Measurements from ENCODE around the gene MAML3.
"Not testable (repeated sequence)": the region's sequence is repeated elsewhere in the genome, so short reads cannot be mapped to it uniquely, and the experiment has no call there.

Gene MAML3

DNA sequence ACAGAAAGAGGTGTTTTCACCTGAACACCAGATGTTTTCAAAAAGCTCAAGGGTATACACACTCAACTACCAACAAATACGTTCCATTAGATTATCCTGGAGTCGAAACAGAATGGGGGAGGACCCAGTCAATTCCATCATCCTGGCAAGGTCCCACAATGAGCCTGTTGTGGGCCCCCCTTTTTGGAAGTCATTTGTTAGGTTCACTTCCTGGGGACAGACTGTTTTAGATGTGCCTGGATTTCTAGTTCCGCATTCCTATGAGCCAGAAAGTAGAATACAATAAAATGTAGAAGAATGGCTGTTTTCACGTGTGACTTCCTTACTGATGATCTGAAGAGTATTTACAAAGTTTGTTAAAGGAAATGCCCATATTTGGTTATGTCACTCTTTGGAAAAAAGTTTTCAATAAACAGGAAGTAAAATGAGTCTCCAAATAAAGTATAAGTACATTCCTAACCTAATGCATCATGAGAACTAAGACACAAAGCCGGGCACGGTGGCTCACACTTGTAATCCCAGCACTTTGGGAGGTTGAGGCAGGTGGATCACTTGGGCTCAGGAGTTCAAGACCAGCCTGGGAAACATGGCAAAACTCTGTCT lies 192.5 kb downstream of the MAML3 start:
- no peak for DNase-seq (ENCODE audit: low read depth)

DNA sequence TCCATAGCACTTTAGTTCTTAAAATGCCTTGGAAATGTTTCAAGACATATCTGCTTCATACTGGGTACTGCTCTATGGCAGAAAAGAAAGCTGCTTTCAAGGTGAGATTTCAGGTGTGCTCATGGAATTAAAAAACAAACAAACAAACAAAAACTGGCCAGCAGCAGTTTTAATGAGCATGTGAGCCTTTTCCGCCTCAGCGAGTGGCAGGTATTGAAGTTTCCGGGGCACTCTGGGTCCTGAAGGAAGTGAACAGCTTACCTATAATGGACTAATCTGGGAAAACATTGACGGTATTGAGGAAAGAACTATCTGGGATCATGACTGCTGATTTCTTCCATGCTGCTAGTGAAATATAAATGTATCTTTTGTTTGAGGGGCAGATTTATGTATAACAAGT lies 194.6 kb downstream of the MAML3 start:
- no peak for DNase-seq (ENCODE audit: low read depth)

DNA sequence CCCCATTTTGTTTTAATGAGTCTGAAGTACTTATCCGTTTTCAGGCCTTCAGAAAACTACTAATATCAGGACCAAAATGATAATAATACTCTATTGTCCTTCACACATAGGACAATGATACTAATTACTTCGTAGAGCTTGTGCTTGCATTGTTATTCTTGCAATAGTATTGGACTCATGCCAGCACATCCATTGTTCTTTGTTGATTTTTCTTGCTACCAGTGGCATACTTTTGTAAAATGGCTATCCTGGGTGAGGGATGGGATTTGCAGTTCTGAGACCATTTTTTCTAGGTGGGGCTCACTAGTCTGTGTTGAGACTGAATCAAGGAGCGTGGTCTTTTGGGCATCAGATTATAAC lies 195.3 kb downstream of the MAML3 start:
- DNase-seq (ENCODE audit: low read depth), result no peak

DNA sequence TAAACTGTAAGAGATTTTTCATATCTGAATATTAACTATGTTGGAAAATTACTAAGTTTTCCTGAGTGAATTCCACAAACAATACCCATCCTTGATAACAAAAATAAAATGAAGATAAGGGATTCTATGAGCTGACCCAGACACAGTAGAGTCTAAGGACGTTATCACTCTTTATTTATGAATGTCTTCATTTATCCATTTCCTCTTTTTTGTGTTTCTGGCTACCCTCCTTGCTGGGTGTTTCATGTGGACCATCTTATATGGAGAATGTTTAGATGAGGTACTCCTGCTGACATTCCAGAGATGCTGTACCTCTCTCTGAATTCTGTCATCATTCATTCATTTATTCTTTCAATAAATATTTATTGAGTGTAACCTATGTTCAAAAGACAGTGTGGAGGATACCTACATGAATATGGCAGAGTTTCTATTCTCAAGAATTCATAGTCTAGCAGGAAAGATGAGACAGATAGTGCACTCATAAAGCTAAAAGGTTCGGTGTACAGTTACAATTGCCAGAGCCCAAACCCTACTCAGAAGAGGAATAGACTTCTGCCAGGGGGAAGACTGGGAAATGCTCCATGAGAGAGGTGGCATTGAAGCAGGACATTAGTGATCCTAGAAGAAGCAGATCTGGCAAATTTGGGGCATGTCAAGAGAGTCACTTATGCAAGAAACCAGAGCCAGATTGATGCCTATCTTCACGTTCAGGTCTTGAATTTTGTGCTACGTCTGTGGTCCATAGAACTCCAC lies 195.8 kb downstream of the MAML3 start:
- no peak for DNase-seq (ENCODE audit: low read depth)

DNA sequence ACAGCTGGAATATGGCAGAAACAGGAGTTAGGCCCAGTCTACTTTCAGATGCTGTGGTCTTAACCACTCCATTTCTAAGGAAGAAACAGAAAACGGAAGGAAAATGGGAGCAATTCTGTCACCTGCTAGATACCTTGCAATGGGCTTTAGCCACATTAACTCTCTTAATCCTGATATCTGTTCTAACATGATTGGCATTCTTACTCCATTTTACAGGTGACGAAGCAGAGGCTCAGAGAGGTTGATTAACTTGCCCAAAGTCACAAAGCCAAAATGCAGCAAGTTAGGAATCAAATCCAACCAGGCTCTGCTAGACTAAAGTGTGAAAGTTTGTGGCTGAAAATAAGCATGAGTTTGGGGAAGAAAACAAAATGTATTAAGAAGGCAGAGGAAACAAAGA lies 196.9 kb downstream of the MAML3 start:
- DNase-seq (ENCODE audit: low read depth), result no peak

- DNase-seq (ENCODE audit: low read depth), result no peak
These were observed 197.4 kb downstream of the MAML3 start for GRCh38 chr4:139956507-139957017.

DNA sequence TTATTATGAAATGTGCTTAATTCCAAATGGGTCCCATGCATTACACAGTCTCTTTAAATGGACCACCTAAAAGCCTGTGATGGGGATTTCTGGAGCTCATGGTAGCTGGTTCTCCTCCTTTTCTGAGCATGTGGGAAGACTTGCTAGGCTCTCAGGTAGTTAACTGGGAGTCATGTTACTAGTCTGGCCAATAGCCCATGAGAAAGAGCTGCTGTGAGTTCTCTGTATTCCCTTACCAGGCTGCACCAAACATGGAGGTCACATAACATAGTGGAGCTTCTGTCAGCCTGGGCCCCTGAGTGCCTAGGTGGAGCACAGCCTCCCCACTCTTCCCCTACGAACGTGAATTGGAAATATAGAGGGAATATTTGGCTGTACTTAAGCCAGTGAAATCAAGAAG lies 198.4 kb downstream of the MAML3 start:
- no peak for DNase-seq (ENCODE audit: low read depth)

DNA sequence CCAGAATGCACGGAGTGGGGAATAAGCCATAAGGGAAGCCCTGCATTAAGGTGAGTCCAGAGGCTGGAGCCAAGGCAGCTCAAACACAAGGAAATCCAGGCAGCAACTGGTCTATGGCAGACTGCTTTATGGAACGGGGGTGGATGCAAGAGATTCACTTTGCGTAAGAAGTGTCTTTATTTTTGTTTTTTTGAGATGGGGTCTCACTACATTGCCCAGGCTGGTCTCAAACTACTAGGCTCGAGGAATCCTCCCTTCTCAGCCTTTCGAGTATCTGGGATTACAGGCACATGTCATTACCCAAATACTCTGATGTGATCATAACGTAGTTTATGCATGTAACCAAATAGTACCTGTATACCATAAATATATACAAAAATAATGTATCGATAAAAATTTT lies 199.5 kb downstream of the MAML3 start:
- no peak for DNase-seq (ENCODE audit: low read depth)

DNA sequence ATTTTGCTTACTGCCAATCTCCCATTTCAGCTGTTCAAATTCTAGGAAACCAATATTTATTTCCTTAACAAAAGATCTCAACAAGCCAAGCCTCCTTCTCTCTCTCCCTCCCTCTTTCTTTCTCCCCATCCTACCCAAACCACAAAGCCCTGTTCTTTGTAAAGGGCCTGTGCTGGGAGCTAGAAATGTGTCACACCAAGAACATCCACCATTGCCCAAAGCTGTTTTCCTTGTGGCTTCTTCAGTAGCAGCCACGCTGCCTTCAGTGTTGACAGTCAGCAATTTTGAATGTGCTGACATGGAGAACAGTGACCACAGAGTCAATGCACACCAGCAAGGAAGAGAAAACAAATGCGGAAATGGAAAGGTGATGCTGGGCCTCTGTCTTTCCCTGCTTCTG lies 203.0 kb downstream of the MAML3 start:
- no peak for DNase-seq (ENCODE audit: low read depth)

GRCh38 chr4:139950568-139950967 lies 203.4 kb downstream of the MAML3 start:
- DNase-seq (ENCODE audit: low read depth), result no peak

DNA sequence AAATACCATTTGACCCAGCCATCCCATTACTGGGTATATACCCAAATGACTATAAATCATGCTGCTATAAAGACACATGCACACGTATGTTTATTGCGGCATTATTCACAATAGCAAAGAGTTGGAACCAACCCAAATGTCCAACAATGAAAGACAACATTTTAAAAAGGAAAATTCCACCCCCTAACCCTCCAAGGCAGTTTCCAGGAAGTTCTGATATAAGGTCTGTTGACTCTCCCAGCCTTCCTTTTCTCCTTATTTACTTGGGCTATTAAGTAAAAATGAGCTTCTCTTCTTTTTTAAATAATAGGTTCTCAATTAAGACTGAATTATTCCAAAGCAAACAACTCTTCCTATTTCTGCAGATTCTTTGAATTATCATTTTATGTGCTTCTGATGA lies 209.1 kb downstream of the MAML3 start:
- not testable (repeated sequence) for DNase-seq (ENCODE audit: low read depth)

GRCh38 chr4:139943277-139943676 lies 210.7 kb downstream of the MAML3 start:
- no peak for DNase-seq (ENCODE audit: low read depth)

DNA sequence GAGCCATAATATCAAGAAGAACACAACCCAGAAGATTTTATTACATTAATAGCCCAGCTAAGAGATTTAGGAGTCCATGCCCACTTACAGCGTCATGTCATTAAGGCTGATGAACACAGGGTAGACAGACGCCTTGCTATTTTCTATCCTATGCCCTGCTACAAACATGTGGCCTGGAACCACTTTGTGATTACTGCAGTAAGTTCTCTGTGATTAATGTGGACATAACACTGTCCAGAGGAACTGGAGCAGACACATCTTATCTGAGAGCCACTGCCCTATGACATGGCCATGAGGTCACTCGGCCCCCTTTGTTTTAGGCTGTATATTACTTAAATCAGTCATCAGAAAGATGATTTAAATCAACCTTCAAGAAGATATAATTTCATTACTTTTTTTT lies 211.7 kb downstream of the MAML3 start:
- no peak for DNase-seq (ENCODE audit: low read depth)

DNA sequence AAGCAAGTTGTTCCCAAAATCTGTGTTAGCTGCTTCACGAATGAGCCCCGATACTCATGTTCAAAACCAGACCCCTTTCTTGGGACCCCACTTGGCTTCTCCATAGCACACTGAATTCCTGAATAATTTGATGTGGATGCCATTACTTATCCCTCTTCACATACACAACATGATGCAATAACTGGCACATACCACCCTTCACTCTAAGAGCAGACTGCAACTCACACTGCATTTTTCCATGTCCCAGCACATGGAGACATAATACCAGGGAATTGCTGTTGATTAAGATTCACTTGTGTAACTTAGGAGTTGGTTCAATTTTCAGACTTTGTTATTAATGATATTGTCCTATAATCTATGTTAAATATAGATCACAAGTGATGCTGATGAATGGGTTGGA lies 213.4 kb downstream of the MAML3 start:
- DNase-seq (ENCODE audit: low read depth), result no peak

- DNase-seq (ENCODE audit: low read depth), result no peak
These were observed 215.6 kb downstream of the MAML3 start for GRCh38 chr4:139938414-139938813.

DNA sequence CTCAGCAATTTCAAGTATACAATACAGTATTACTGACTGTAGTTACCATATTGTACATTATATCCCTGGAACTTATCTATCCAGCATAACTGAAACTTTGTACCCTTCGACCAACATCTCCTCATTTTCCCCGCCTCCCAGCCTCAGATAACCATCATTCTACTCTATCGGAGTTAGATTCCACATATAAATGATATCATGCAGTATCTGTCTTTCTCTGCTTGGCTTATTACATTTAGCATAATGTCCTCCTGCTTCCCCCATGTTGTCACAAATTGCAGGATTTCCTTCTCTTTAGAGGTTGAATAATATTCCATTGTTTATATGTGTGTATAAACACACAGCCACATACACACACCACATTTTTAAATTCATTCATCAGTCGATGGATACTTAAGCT lies 218.1 kb downstream of the MAML3 start:
- DNase-seq (ENCODE audit: low read depth), result no peak

DNA sequence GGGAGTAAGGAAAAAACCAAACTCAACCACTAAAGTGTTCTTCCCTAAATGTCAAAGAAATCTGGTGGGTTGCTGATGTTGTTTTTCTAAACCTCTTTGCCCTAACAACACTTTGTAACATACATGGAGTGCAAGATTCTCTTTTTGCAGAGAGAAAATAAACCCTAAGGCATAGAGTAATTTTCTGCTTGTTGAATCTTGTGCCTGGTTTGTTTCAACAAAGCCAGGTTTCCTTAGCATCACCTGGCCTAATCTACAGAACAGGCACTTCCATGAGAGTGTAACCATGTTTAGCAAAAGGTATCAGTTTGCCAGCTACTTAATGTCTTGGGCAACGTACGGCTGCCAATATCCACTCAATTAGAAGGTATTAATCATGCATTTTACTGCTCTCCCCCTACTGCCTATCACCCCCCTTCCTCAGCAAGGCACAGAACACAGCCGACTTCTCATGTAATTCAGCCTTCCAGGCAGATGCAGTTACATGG lies 219.2 kb downstream of the MAML3 start:
- no peak for DNase-seq (ENCODE audit: low read depth)

- DNase-seq (ENCODE audit: low read depth), result no peak
These were observed 219.8 kb downstream of the MAML3 start for GRCh38 chr4:139934057-139934707.

DNA sequence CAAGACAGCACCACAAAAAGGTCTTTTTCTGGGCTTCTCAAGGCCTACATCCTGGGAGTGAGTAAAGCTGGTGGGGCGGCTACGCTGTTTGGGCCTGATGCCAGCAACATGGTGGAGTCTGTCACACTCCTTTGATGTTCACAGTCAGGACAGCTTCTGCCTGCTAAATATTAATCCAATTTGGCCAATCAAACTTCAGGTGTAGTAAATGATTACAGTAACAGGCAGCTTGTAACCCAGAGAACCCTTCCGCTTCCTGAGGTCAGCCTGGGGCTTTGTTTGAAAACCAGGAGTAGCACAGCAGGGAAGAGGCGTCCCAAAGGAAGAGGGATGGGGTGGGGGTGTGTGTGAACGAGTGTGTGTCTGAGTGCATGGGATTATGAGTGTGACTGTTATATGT lies 220.4 kb downstream of the MAML3 start:
- DNase-seq (ENCODE audit: low read depth), result no peak

DNA sequence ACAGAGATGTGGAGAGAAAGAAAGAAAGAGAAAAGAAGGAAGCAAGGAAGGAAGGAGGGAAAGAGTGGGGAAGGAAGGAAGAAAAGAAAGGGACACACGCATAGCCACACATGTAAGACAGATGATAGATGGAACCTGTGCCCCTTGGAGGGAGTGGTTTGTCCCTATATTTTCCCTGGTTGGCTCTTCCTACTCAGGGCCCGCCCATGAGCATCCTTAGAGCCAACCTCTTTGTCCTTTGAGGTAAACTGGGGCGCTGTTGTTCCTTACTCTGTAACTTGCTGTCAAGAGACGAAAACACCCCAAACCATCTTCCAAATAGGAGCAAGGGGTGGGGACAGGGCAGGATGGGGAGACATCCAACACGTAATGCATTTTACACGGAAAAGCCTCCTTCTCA lies 220.9 kb downstream of the MAML3 start:
- no peak for DNase-seq (ENCODE audit: low read depth)

- DNase-seq (ENCODE audit: low read depth), result no peak
These were observed 229.2 kb downstream of the MAML3 start for GRCh38 chr4:139924782-139925181.

- DNase-seq (ENCODE audit: low read depth), result no peak
These were observed 231.5 kb downstream of the MAML3 start for GRCh38 chr4:139922406-139923024.
